ENCODE data around the gene TMEM213.

The TMEM213 gene

GRCh38 chr7:138865843-138866242 lies 68.0 kb downstream of the TMEM213 start:
- H3K27me3 ChIP-seq (ENCODE audit: low read depth, low read length): no peaks in the 10 kb centered on the region
- no peaks in the 10 kb centered on the region for H3K4me1 ChIP-seq (ENCODE audit: control insufficient read depth in 1 of 2, insufficient read depth in 2 of 2, low read length in 2 of 2)
- peaks cover 0 to 11% of the 10 kb centered on the region in 2 donors for H3K36me3 ChIP-seq (ENCODE audit: control insufficient read depth in 1 of 2, insufficient read depth in 2 of 2, low read length in 2 of 2)
- H3K27ac ChIP-seq (ENCODE audit: low read length): no peak overlapping the region
- H3K9me3 ChIP-seq (ENCODE audit: control insufficient read depth in 1 of 2, low read length in 2 of 2): no peaks in the 10 kb centered on the region
- H3K4me3 ChIP-seq (ENCODE audit: low read depth in 1 of 2, low read length in 2 of 2): no peak overlapping the region

- H3K27ac ChIP-seq (ENCODE audit: low read length): no peak overlapping the region
- peaks cover 0 to 11% of the 10 kb centered on the region in 2 donors for H3K36me3 ChIP-seq (ENCODE audit: control insufficient read depth in 1 of 2, insufficient read depth in 2 of 2, low read length in 2 of 2)
- no peaks in the 10 kb centered on the region for H3K9me3 ChIP-seq (ENCODE audit: control insufficient read depth in 1 of 2, low read length in 2 of 2)
- H3K27me3 ChIP-seq (ENCODE audit: low read depth, low read length): no peaks in the 10 kb centered on the region
- no peaks in the 10 kb centered on the region for H3K4me1 ChIP-seq (ENCODE audit: control insufficient read depth in 1 of 2, insufficient read depth in 2 of 2, low read length in 2 of 2)
- H3K4me3 ChIP-seq (ENCODE audit: low read depth in 1 of 2, low read length in 2 of 2): no peak overlapping the region
Measured at GRCh38 chr7:138866353-138866752, 68.6 kb downstream of the TMEM213 start.

- Histone ChIP-seq H3K4me3 (ENCODE audit: low read depth in 1 of 2, low read length in 2 of 2) (no peak overlapping the region), H3K9me3 (ENCODE audit: control insufficient read depth in 1 of 2, low read length in 2 of 2) (no peaks in the 10 kb centered on the region), H3K36me3 (ENCODE audit: control insufficient read depth in 1 of 2, insufficient read depth in 2 of 2, low read length in 2 of 2) (peaks cover 0 to 13% of the 10 kb centered on the region in 2 donors), H3K27me3 (ENCODE audit: low read depth, low read length) (no peaks in the 10 kb centered on the region), H3K27ac (ENCODE audit: low read length) (no peak overlapping the region), H3K4me1 (ENCODE audit: control insufficient read depth in 1 of 2, insufficient read depth in 2 of 2, low read length in 2 of 2) (no peaks in the 10 kb centered on the region)
Measured at GRCh38 chr7:138867744-138868143, 70.0 kb downstream of the TMEM213 start.

GRCh38 chr7:138868711-138869110 lies 70.9 kb downstream of the TMEM213 start:
- Histone ChIP-seq H3K36me3 (ENCODE audit: control insufficient read depth in 1 of 2, insufficient read depth in 2 of 2, low read length in 2 of 2) (peaks cover 0 to 13% of the 10 kb centered on the region in 2 donors), H3K9me3 (ENCODE audit: control insufficient read depth in 1 of 2, low read length in 2 of 2) (no peaks in the 10 kb centered on the region), H3K4me3 (ENCODE audit: low read depth in 1 of 2, low read length in 2 of 2) (no peak overlapping the region), H3K4me1 (ENCODE audit: control insufficient read depth in 1 of 2, insufficient read depth in 2 of 2, low read length in 2 of 2) (no peaks in the 10 kb centered on the region), H3K27ac (ENCODE audit: low read length) (no peak overlapping the region), H3K27me3 (ENCODE audit: low read depth, low read length) (no peaks in the 10 kb centered on the region)

GRCh38 chr7:138869353-138869752 lies 71.6 kb downstream of the TMEM213 start:
- no peak overlapping the region for H3K4me3 ChIP-seq (ENCODE audit: low read depth in 1 of 2, low read length in 2 of 2)
- H3K36me3 ChIP-seq (ENCODE audit: control insufficient read depth in 1 of 2, insufficient read depth in 2 of 2, low read length in 2 of 2): peaks cover 0 to 13% of the 10 kb centered on the region in 2 donors

GRCh38 chr7:138871065-138871813 lies 73.4 kb downstream of the TMEM213 start:
- Histone ChIP-seq H3K4me1 (ENCODE audit: control insufficient read depth in 1 of 2, insufficient read depth in 2 of 2, low read length in 2 of 2) (no peaks in the 10 kb centered on the region), H3K36me3 (ENCODE audit: control insufficient read depth in 1 of 2, insufficient read depth in 2 of 2, low read length in 2 of 2) (peaks cover 0 to 13% of the 10 kb centered on the region in 2 donors)

More at GRCh38 chr7:138869353-138869752, 71.6 kb downstream of the TMEM213 start:
- H3K4me1 ChIP-seq (ENCODE audit: control insufficient read depth in 1 of 2, insufficient read depth in 2 of 2, low read length in 2 of 2): no peaks in the 10 kb centered on the region
- H3K27ac ChIP-seq (ENCODE audit: low read length): no peak overlapping the region
- no peaks in the 10 kb centered on the region for H3K27me3 ChIP-seq (ENCODE audit: low read depth, low read length)
- no peaks in the 10 kb centered on the region for H3K9me3 ChIP-seq (ENCODE audit: control insufficient read depth in 1 of 2, low read length in 2 of 2)

GRCh38 chr7:138871814-138872090 lies 74.0 kb downstream of the TMEM213 start:
- Histone ChIP-seq H3K4me1 (ENCODE audit: control insufficient read depth in 1 of 2, insufficient read depth in 2 of 2, low read length in 2 of 2) (no peaks in the 10 kb centered on the region), H3K27ac (ENCODE audit: low read length) (no peak overlapping the region), H3K4me3 (ENCODE audit: low read depth in 1 of 2, low read length in 2 of 2) (no peak overlapping the region), H3K9me3 (ENCODE audit: control insufficient read depth in 1 of 2, low read length in 2 of 2) (no peaks in the 10 kb centered on the region), H3K27me3 (ENCODE audit: low read depth, low read length) (no peaks in the 10 kb centered on the region), H3K36me3 (ENCODE audit: control insufficient read depth in 1 of 2, insufficient read depth in 2 of 2, low read length in 2 of 2) (peaks cover 0 to 13% of the 10 kb centered on the region in 2 donors)

More at GRCh38 chr7:138871065-138871813, 73.4 kb downstream of the TMEM213 start:
- no peak overlapping the region for H3K27ac ChIP-seq (ENCODE audit: low read length)
- no peaks in the 10 kb centered on the region for H3K9me3 ChIP-seq (ENCODE audit: control insufficient read depth in 1 of 2, low read length in 2 of 2)
- H3K4me3 ChIP-seq (ENCODE audit: low read depth in 1 of 2, low read length in 2 of 2): no peak overlapping the region
- no peaks in the 10 kb centered on the region for H3K27me3 ChIP-seq (ENCODE audit: low read depth, low read length)

GRCh38 chr7:138872576-138872975 lies 74.8 kb downstream of the TMEM213 start:
- no peak overlapping the region for H3K4me3 ChIP-seq (ENCODE audit: low read depth in 1 of 2, low read length in 2 of 2)
- H3K9me3 ChIP-seq (ENCODE audit: control insufficient read depth in 1 of 2, low read length in 2 of 2): no peaks in the 10 kb centered on the region
- H3K36me3 ChIP-seq (ENCODE audit: control insufficient read depth in 1 of 2, insufficient read depth in 2 of 2, low read length in 2 of 2): peaks cover 0 to 12% of the 10 kb centered on the region in 2 donors
- no peaks in the 10 kb centered on the region for H3K27me3 ChIP-seq (ENCODE audit: low read depth, low read length)
- H3K4me1 ChIP-seq (ENCODE audit: control insufficient read depth in 1 of 2, insufficient read depth in 2 of 2, low read length in 2 of 2): no peaks in the 10 kb centered on the region
- no peak overlapping the region for H3K27ac ChIP-seq (ENCODE audit: low read length)

GRCh38 chr7:138873220-138873892 lies 75.6 kb downstream of the TMEM213 start:
- no peaks in the 10 kb centered on the region for H3K9me3 ChIP-seq (ENCODE audit: control insufficient read depth in 1 of 2, low read length in 2 of 2)
- no peaks in the 10 kb centered on the region for H3K4me1 ChIP-seq (ENCODE audit: control insufficient read depth in 1 of 2, insufficient read depth in 2 of 2, low read length in 2 of 2)
- no peak overlapping the region for H3K4me3 ChIP-seq (ENCODE audit: low read depth in 1 of 2, low read length in 2 of 2)
- H3K36me3 ChIP-seq (ENCODE audit: control insufficient read depth in 1 of 2, insufficient read depth in 2 of 2, low read length in 2 of 2): peaks cover 0 to 6% of the 10 kb centered on the region in 2 donors
- H3K27ac ChIP-seq (ENCODE audit: low read length): no peak overlapping the region
- H3K27me3 ChIP-seq (ENCODE audit: low read depth, low read length): no peaks in the 10 kb centered on the region

GRCh38 chr7:138875794-138876193 lies 78.0 kb downstream of the TMEM213 start:
- Histone ChIP-seq H3K27me3 (ENCODE audit: low read depth, low read length) (no peaks in the 10 kb centered on the region), H3K36me3 (ENCODE audit: control insufficient read depth in 1 of 2, insufficient read depth in 2 of 2, low read length in 2 of 2) (peaks cover 0 to 6% of the 10 kb centered on the region in 2 donors), H3K9me3 (ENCODE audit: control insufficient read depth in 1 of 2, low read length in 2 of 2) (no peaks in the 10 kb centered on the region), H3K4me1 (ENCODE audit: control insufficient read depth in 1 of 2, insufficient read depth in 2 of 2, low read length in 2 of 2) (no peaks in the 10 kb centered on the region), H3K4me3 (ENCODE audit: low read depth in 1 of 2, low read length in 2 of 2) (no peak overlapping the region), H3K27ac (ENCODE audit: low read length) (no peak overlapping the region)

GRCh38 chr7:138876326-138876725 lies 78.5 kb downstream of the TMEM213 start:
- Histone ChIP-seq H3K4me3 (ENCODE audit: low read depth in 1 of 2, low read length in 2 of 2) (no peak overlapping the region), H3K27ac (ENCODE audit: low read length) (no peak overlapping the region), H3K27me3 (ENCODE audit: low read depth, low read length) (no peaks in the 10 kb centered on the region), H3K4me1 (ENCODE audit: control insufficient read depth in 1 of 2, insufficient read depth in 2 of 2, low read length in 2 of 2) (no peaks in the 10 kb centered on the region), H3K36me3 (ENCODE audit: control insufficient read depth in 1 of 2, insufficient read depth in 2 of 2, low read length in 2 of 2) (peaks cover 0 to 2% of the 10 kb centered on the region in 2 donors), H3K9me3 (ENCODE audit: control insufficient read depth in 1 of 2, low read length in 2 of 2) (no peaks in the 10 kb centered on the region)
